CMK (cell line): Measurements from ENCODE around the gene NCAM2.

Source experiments
- DNase-seq: peaks from one replicate; pipeline ENCODE4 v3.0.0-alpha.2; 2010; ENCODE audit warnings: low read depth

The NCAM2 gene

GRCh38 chr21:21216047-21216446, 217.8 kb downstream of the NCAM2 start:
- DNase-seq = no peak

- DNase-seq = no peak
These were observed 228.3 kb downstream of the NCAM2 start for GRCh38 chr21:21226472-21226871.

- no peak for DNase-seq
These were observed 232.5 kb downstream of the NCAM2 start for GRCh38 chr21:21230672-21231071.

GRCh38 chr21:21231913-21232312, 233.7 kb downstream of the NCAM2 start:
- no peak for DNase-seq

GRCh38 chr21:21232320-21232719, 234.1 kb downstream of the NCAM2 start:
- DNase-seq = no peak

- no peak for DNase-seq
These were observed 234.8 kb downstream of the NCAM2 start for GRCh38 chr21:21233051-21233450.

- DNase-seq = no peak
These were observed 238.8 kb downstream of the NCAM2 start for GRCh38 chr21:21236996-21237395.

GRCh38 chr21:21238629-21239400, 240.6 kb downstream of the NCAM2 start:
- no peak for DNase-seq

GRCh38 chr21:21241391-21241790, 243.2 kb downstream of the NCAM2 start:
- DNase-seq = no peak

GRCh38 chr21:21246007-21246406, 247.8 kb downstream of the NCAM2 start:
- DNase-seq = no peak

- no peak for DNase-seq
These were observed 249.2 kb downstream of the NCAM2 start for GRCh38 chr21:21247424-21247823.

GRCh38 chr21:21262048-21262447, 263.8 kb downstream of the NCAM2 start:
- no peak for DNase-seq

GRCh38 chr21:21268061-21268471, 269.9 kb downstream of the NCAM2 start:
- DNase-seq = no peak

- DNase-seq = no peak
These were observed 270.7 kb downstream of the NCAM2 start for GRCh38 chr21:21268885-21269284.

GRCh38 chr21:21279193-21279901, 281.1 kb downstream of the NCAM2 start:
- no peak for DNase-seq

- DNase-seq = no peak
These were observed 285.6 kb downstream of the NCAM2 start for GRCh38 chr21:21283810-21284209.

GRCh38 chr21:21286170-21286798, 288.1 kb downstream of the NCAM2 start:
- DNase-seq = no peak

- no peak for DNase-seq
These were observed 292.5 kb downstream of the NCAM2 start for GRCh38 chr21:21290751-21291150.

- no peak for DNase-seq
These were observed 293.8 kb downstream of the NCAM2 start for GRCh38 chr21:21291883-21292569.

- DNase-seq = no peak
These were observed 297.1 kb downstream of the NCAM2 start for GRCh38 chr21:21295303-21295702.

- no peak for DNase-seq
These were observed 299.0 kb downstream of the NCAM2 start for GRCh38 chr21:21297211-21297610.

GRCh38 chr21:21301013-21301412, 302.8 kb downstream of the NCAM2 start:
- DNase-seq = no peak

- no peak for DNase-seq
These were observed 311.3 kb downstream of the NCAM2 start for GRCh38 chr21:21309510-21309909.
